Lower leg skin (tissue), 4 donors: ENCODE data around the gene IMMP1L. TPM values are rescaled to one million over a fixed set of nuclear protein-coding genes. Genes with fewer than 3 reads are reported as not detected.

Experiments
- DNase-seq, 2 donors: peaks; one replicate each; pipeline ENCODE4 v3.0.0-alpha.2; 2019; ENCODE audit warnings: low spot score in 2 of 2
- H3K4me3 ChIP-seq: fragments of 200-600 bp; sonication (generic); 2 replicates; pipeline ENCODE4 v1.5.1; 2017; ENCODE audit warnings: mild to moderate bottlenecking, low read depth; ENCODE audit not compliant: poor library complexity, severe bottlenecking
- POLR2A ChIP-seq, 2 donors: fragments of 450-650 bp; IDR thresholded peaks; one replicate each; pipeline ENCODE4 v1.6.1; 2016 to 2017; ENCODE audit warnings: antibody characterized with exemption in 2 of 2, mild to moderate bottlenecking in 1 of 2, moderate library complexity in 1 of 2
- WGBS, 2 donors: methylation state at CpG; one replicate each; pipeline ENCODE4 v1.1.5; 2018; 5-methylcytosine and 5-hydroxymethylcytosine counted together
- intact Hi-C: fragments of 100-400 bp; cut with DNase I; formaldehyde crosslinking; loops from one replicate; pipeline ENCODE4 v1.15.0; 2023; ENCODE audit warnings: low total_unique reads
- total RNA-seq, 4 donors: library from RNA; depleted of rRNA; stranded (reverse); fragments of >200 nt; gene quantifications; one replicate each; pipeline ENCODE4 v1.1.0, GENCODE V29; 2016
- TF ChIP-seq, protein P1 (sequence below), 3 donors: fragments of 450-650 bp; IDR thresholded peaks; one replicate each; pipeline ENCODE4 v1.5.1; 2016; ENCODE audit warnings: antibody characterized with exemption in 3 of 3, mild to moderate bottlenecking in 3 of 3, moderate library complexity in 2 of 3

Gene IMMP1L
- total RNA-seq, 4 donors from 2014 or later: 6.8 to 79.9 (median 26.4) TPM

DNA sequence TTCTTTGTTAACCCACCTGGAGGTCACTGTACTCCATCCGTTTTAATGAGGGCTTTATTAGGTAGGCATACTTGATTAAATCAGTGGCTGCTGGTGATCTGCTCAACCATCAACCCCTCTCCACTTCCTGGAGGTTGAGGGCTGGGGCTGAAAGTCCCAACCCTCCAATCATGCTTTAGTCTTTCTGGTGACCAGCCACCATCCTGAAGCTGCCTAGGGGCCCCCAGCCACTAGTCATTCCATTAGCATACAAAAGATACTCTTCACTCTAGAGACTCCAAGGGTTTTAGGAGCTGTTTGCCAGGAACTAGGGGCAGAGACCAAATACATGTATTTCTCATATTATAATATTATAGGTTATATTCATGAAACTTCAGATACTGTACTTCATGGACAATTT lies 126.3 kb downstream of the IMMP1L start:
- H3K4me3 ChIP-seq: no peak overlapping the region
- intact Hi-C loops: no loop called here
- TF ChIP-seq, protein P1, sequence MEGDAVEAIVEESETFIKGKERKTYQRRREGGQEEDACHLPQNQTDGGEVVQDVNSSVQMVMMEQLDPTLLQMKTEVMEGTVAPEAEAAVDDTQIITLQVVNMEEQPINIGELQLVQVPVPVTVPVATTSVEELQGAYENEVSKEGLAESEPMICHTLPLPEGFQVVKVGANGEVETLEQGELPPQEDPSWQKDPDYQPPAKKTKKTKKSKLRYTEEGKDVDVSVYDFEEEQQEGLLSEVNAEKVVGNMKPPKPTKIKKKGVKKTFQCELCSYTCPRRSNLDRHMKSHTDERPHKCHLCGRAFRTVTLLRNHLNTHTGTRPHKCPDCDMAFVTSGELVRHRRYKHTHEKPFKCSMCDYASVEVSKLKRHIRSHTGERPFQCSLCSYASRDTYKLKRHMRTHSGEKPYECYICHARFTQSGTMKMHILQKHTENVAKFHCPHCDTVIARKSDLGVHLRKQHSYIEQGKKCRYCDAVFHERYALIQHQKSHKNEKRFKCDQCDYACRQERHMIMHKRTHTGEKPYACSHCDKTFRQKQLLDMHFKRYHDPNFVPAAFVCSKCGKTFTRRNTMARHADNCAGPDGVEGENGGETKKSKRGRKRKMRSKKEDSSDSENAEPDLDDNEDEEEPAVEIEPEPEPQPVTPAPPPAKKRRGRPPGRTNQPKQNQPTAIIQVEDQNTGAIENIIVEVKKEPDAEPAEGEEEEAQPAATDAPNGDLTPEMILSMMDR (IDR thresholded peaks at IDR 0.05): no peak
- no peak for TF ChIP-seq POLR2A (IDR thresholded peaks at IDR 0.05)
- WGBS, 2 donors: 77 to 100% methylated on average over 1 of the region's 1 CpG
- no peak for DNase-seq

Other genes with a start within 250 kb of the IMMP1L start
- gene DCDC1, start 139.9 kb downstream of the IMMP1L start, total RNA-seq: under 1 TPM in 3 of 4 donors, not detected in 1; 0.05 to 0.81 (median 0.42) TPM
- gene DNAJC24, start 139.8 kb downstream of the IMMP1L start, total RNA-seq: 10 to 100 TPM in 1 of 4 donors, 1 to 10 TPM in 3; 9.2 to 17.1 (median 9.3) TPM
- 10 to 100 TPM; 20.6 to 23.3 (median 22.2) TPM for gene ELP4, start 145 bp upstream of the IMMP1L start, total RNA-seq